MM.1S (cell line): ENCODE data around the gene HAUS5.

Experiments
- DNase-seq: peaks from one replicate; pipeline ENCODE4 v3.0.0-alpha.2; 2015
- H2AFZ ChIP-seq: fragments of 300-600 bp; sonication (generic); 2 replicates; pipeline ENCODE4 v1.6.0; 2016; ENCODE audit warnings: antibody characterized with exemption, low read length
- H3F3A ChIP-seq: fragments of 300-600 bp; sonication (generic); 2 replicates; pipeline ENCODE4 v1.6.1; 2016; ENCODE audit warnings: mild to moderate bottlenecking, antibody characterized with exemption, low read length, moderate library complexity, mixed read lengths; ENCODE audit not compliant: insufficient read depth
- H3K27ac ChIP-seq: fragments of 300-600 bp; sonication (generic); 2 replicates; pipeline ENCODE4 v1.5.1; 2016; ENCODE audit warnings: mild to moderate bottlenecking, low read length
- H3K27me3 ChIP-seq: fragments of 300-600 bp; sonication (generic); replicated peaks from 2 replicates; pipeline ENCODE4 v1.6.0; 2016; ENCODE audit warnings: low read length; ENCODE audit not compliant: insufficient read depth
- H3K36me3 ChIP-seq: fragments of 300-600 bp; sonication (generic); replicated peaks from 2 replicates; pipeline ENCODE4 v1.6.1; 2016; ENCODE audit warnings: mild to moderate bottlenecking, low read length, mixed read lengths; ENCODE audit not compliant: insufficient read depth
- H3K4me1 ChIP-seq: fragments of 300-600 bp; sonication (generic); 2 replicates; pipeline ENCODE4 v1.6.1; 2016; ENCODE audit warnings: low read length, mixed read lengths
- H3K4me2 ChIP-seq: fragments of 300-600 bp; sonication (generic); 2 replicates; pipeline ENCODE4 v1.6.0; 2016; ENCODE audit warnings: low read depth, low read length
- H3K4me3 ChIP-seq: fragments of 300-600 bp; sonication (generic); 2 replicates; pipeline ENCODE4 v1.5.1; 2016; ENCODE audit warnings: low read length, mixed read lengths
- H3K79me2 ChIP-seq: fragments of 300-600 bp; sonication (generic); 2 replicates; pipeline ENCODE4 v1.6.1; 2016; ENCODE audit warnings: mixed run types, low read length, mixed read lengths
- H3K9ac ChIP-seq: fragments of 300-600 bp; sonication (generic); 2 replicates; pipeline ENCODE4 v1.6.1; 2016; ENCODE audit warnings: low read length, mixed read lengths
- H3K9me2 ChIP-seq: fragments of 300-600 bp; sonication (generic); replicated peaks from 2 replicates; pipeline ENCODE4 v1.6.1; 2016; ENCODE audit warnings: mild to moderate bottlenecking, low read length, mixed read lengths; ENCODE audit not compliant: insufficient read depth
- H3K9me3 ChIP-seq: fragments of 300-600 bp; sonication (generic); replicated peaks from 2 replicates; pipeline ENCODE4 v1.6.1; 2016; ENCODE audit warnings: mild to moderate bottlenecking, low read length, mixed read lengths; ENCODE audit not compliant: insufficient read depth
- H4K20me1 ChIP-seq: fragments of 300-600 bp; sonication (generic); 2 replicates; pipeline ENCODE4 v1.6.1; 2016; ENCODE audit warnings: mild to moderate bottlenecking, low read length, moderate library complexity, mixed read lengths; ENCODE audit not compliant: insufficient read depth
- EZH2 ChIP-seq: fragments of 300-600 bp; sonication (generic); optimal IDR thresholded peaks from 2 replicates; pipeline ENCODE3; 2017; ENCODE audit warnings: low read depth, mild to moderate bottlenecking, antibody characterized with exemption, low read length, mixed read lengths
- EZH2phosphoT487 ChIP-seq: fragments of 300-600 bp; sonication (generic); IDR thresholded peaks from 2 replicates; pipeline ENCODE4 v1.6.1; 2018; ENCODE audit warnings: antibody characterized with exemption, low read length
- TF ChIP-seq, protein P1 (sequence below): fragments of 300-600 bp; sonication (generic); IDR thresholded peaks from 2 replicates; pipeline ENCODE4 v1.5.1; 2016; ENCODE audit warnings: antibody characterized with exemption, low read length, mixed read lengths

HAUS5 gene

DNA sequence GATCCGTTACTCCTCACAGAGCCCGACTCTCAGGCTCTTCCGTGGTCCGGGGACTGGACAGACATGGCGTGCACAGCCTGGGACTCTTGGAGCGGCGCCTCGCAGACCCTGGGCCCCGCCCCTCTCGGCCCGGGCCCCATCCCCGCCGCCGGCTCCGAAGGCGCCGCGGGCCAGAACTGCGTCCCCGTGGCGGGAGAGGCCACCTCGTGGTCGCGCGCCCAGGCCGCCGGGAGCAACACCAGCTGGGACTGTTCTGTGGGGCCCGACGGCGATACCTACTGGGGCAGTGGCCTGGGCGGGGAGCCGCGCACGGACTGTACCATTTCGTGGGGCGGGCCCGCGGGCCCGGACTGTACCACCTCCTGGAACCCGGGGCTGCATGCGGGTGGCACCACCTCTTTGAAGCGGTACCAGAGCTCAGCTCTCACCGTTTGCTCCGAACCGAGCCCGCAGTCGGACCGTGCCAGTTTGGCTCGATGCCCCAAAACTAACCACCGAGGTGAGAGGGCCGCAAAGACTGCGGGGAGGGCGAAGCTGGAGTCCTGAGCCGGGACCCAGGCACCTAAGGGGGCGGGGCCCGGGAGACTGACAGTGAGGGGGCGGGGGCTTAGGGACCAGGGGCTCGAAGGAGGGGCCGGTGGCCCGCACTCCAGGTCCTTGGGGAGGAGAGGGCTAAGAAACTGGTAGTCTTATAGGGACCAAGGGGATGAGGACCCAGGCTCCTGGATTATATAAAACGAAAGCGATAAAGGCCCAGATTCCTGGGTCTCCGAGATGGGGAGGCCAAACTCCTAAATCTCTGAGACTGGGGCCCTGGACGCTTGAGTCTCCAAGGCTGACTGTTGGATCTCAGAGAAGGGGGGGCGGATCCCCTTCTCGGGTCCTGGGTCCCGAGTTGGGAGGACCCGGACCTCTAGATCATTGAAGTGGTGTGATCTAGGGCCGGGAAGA is 31.0 kb downstream of the HAUS5 start:
- Histone ChIP-seq H3K4me1 (peaks cover 5% of the 10 kb centered on the region; the same call in 1 of the 2 replicates), H3K27ac (peak overlapping the region; percentile 83), H3F3A (peaks cover 18% of the 10 kb centered on the region), H3K9me2 (no peaks in the 10 kb centered on the region), H3K4me3 (peak overlapping the region; percentile 81), H3K4me2 (peak overlapping the region; percentile 96), H4K20me1 (no peaks in the 10 kb centered on the region), H3K9ac (peak overlapping the region; percentile 91), H3K27me3 (no peaks in the 10 kb centered on the region), H3K36me3 (no peaks in the 10 kb centered on the region), H2AFZ (peak overlapping the region; percentile 93), H3K9me3 (no peaks in the 10 kb centered on the region), H3K79me2 (peaks cover 5% of the 10 kb centered on the region)
- peak; percentile 87 for DNase-seq
- no peak for TF ChIP-seq EZH2phosphoT487
- no peak for TF ChIP-seq EZH2
- TF ChIP-seq, protein P1, sequence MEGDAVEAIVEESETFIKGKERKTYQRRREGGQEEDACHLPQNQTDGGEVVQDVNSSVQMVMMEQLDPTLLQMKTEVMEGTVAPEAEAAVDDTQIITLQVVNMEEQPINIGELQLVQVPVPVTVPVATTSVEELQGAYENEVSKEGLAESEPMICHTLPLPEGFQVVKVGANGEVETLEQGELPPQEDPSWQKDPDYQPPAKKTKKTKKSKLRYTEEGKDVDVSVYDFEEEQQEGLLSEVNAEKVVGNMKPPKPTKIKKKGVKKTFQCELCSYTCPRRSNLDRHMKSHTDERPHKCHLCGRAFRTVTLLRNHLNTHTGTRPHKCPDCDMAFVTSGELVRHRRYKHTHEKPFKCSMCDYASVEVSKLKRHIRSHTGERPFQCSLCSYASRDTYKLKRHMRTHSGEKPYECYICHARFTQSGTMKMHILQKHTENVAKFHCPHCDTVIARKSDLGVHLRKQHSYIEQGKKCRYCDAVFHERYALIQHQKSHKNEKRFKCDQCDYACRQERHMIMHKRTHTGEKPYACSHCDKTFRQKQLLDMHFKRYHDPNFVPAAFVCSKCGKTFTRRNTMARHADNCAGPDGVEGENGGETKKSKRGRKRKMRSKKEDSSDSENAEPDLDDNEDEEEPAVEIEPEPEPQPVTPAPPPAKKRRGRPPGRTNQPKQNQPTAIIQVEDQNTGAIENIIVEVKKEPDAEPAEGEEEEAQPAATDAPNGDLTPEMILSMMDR = no peak

DNA sequence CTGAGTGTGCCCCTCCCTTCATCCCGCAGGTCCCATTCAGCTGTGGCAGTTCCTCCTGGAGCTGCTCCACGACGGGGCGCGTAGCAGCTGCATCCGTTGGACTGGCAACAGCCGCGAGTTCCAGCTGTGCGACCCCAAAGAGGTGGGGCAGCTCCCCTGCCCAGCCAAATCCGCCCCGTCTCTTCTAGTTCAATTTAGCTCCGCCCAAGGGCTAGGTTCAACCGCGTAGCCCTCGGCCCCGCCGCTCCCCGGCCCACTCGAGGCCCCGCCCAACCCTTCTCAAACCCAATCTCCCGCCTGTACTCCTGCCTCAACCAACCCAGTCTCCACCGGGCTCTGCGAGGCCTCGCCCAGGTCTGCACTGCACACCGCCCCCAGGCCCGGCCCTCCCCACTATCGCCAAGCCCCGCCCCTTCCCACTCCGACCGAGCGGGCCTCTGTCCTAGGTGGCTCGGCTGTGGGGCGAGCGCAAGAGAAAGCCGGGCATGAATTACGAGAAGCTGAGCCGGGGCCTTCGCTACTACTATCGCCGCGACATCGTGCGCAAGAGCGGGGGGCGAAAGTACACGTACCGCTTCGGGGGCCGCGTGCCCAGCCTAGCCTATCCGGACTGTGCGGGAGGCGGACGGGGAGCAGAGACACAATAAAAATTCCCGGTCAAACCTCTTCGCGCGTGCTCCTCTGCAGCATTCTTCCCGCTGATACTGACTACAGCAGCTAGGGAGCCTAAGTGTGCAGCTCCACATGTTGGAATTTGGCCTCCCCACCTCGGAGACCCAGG is 31.9 kb downstream of the HAUS5 start:
- H3K36me3 ChIP-seq = no peaks in the 10 kb centered on the region
- TF ChIP-seq EZH2phosphoT487 (no peak), EZH2 (no peak)
- TF ChIP-seq, protein P1 = no peak
- peak overlapping the region; percentile 91 for H3K9ac ChIP-seq
- H3F3A ChIP-seq = peaks cover 18% of the 10 kb centered on the region
- peaks cover 5% of the 10 kb centered on the region; the same call in 1 of the 2 replicates for H3K4me1 ChIP-seq
- no peaks in the 10 kb centered on the region for H3K27me3 ChIP-seq
- H3K4me3 ChIP-seq = peak overlapping the region; percentile 81
- H4K20me1 ChIP-seq = no peaks in the 10 kb centered on the region
- peak overlapping the region; percentile 96 for H3K4me2 ChIP-seq
- peak overlapping the region; percentile 93 for H2AFZ ChIP-seq
- no peaks in the 10 kb centered on the region for H3K9me3 ChIP-seq
- peak; percentile 98 for DNase-seq
- H3K79me2 ChIP-seq = peaks cover 14% of the 10 kb centered on the region
- H3K27ac ChIP-seq = peak overlapping the region; percentile 83
- no peaks in the 10 kb centered on the region for H3K9me2 ChIP-seq

DNA sequence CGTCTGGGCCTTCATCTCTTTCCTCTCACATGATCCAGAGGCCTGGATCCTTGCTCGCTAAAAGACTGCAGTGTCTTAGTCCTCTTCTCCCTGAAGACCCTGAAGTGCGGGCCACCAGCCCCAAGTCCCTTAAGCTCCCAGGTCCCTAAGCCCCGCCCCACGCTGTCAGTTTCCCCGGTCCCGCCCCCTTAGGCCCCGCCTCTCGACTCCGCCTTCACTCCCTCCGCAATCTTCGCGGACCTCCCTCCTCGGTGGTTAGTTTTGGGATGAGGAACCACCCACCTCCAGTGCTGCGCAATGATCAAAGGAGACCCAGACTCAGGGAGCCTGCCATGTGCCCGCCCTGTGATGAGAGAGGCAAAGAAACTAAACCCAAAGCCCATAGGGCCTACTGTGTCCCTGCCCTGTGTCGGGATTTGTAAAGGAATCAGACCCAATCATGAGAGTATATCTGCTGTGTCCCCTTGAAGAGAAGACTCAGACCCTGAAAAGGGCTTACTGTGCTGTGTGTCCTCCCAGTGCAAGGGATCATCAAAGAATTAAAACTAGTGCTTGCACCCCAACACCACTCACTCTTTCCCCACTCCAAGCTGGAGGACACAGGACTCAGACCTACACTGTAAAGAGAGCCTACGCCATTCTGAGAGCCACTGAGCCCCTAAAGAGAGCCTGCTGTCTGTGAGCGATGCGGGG is 32.6 kb downstream of the HAUS5 start:
- TF ChIP-seq EZH2 = no peak
- TF ChIP-seq, protein P1 = no peak
- no peak for TF ChIP-seq EZH2phosphoT487
- peak overlapping the region; percentile 45; the same call in 1 of the 2 replicates for H3K9ac ChIP-seq
- H3K9me3 ChIP-seq = no peaks in the 10 kb centered on the region
- no peaks in the 10 kb centered on the region for H3K27me3 ChIP-seq
- H4K20me1 ChIP-seq = no peaks in the 10 kb centered on the region
- H3K4me1 ChIP-seq = peaks cover 5% of the 10 kb centered on the region; the same call in 1 of the 2 replicates
- H3K4me2 ChIP-seq = peak overlapping the region; percentile 96
- peak overlapping the region; percentile 81 for H3K4me3 ChIP-seq
- H3F3A ChIP-seq = peaks cover 18% of the 10 kb centered on the region
- DNase-seq = peak; percentile 63
- H3K27ac ChIP-seq = peak overlapping the region; percentile 83; the same call in 1 of the 2 replicates
- peaks cover 21% of the 10 kb centered on the region for H3K79me2 ChIP-seq
- H3K9me2 ChIP-seq = no peaks in the 10 kb centered on the region
- peak overlapping the region; percentile 67 for H2AFZ ChIP-seq
- H3K36me3 ChIP-seq = no peaks in the 10 kb centered on the region
